HG03060 (cell line): Measurements from ENCODE around the gene RAPGEF2.
A peak's percentile ranks its signal among the peaks of the same experiment; 100 is the strongest.
"Not testable (repeated sequence)": the region's sequence is repeated elsewhere in the genome, so short reads cannot be mapped to it uniquely, and the experiment has no call there.

Experiments used
- ATAC-seq: cut with Tn5 transposase; IDR thresholded peaks from one replicate; pipeline ENCODE4 v1.9.1; 2021; ENCODE audit warnings: low read depth, moderate number of reproducible peaks; ENCODE audit not compliant: unreplicated experiment

Gene RAPGEF2

DNA sequence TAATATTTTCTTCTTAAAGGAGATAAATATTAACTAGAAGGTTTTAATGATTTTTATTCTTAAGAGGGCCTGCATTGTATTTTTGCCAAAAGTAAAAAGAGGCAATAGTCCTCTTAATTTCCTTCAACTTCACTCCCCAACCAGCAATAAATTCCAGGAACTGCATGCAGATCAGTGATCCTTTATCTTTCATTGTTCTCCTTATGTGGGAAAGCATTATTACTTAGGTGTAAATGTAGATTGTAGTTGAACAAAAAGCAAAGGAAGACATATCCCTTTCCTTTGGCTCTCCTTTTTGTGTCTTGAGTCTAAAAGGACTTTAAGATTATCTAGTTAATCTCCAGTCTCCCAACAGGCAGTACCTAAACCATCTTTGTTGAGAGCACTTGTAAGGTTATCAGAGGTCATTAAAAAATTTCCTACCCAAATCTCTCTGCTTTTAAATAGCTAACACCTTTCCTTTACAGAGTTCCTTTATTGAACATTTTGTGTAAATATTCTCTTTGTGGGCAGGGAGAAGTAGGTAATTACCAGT, 55.3 kb downstream of the RAPGEF2 start:
- ATAC-seq, result no peak

DNA sequence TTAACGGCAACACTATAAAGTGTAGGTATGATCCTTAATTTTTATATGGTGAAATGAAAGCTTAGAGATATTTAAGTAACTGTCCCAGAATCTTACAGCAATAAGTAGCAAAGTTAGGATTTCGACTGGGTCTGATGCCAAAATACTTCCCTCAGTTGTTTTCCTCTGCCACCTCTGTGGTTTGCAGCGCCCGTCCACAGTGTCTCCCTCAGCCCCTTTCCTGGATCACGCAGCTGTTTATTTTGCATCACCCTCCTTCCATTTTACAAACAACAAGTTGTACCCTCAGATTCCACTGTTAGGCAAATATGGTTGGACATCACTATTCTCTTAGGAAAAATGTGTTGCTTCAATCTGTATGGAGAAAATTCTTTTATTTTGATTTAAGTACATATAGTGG, 56.1 kb downstream of the RAPGEF2 start:
- ATAC-seq, result no peak

- ATAC-seq, result no peak
Observed at GRCh38 chr4:159159611-159160010, 56.7 kb downstream of the RAPGEF2 start.

DNA sequence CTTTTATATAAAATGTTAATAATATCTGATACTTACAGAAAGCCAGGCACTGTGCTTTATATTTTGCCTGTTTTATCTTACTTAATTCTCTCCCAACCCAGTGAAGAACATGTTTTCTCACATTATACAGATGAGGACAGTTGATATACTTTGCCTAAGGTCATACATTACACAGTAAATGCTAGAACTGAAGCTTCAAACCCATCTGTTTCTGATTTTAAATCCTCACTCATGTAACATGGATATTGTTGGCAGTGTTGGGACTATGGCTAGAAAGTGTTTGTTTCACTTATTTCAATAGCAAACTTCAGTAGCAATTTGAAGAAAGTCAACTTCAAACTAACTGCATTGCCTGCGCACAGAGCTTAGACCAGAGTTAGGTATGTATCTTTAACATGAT, 57.4 kb downstream of the RAPGEF2 start:
- no peak for ATAC-seq

GRCh38 chr4:159161436-159161835, 58.6 kb downstream of the RAPGEF2 start:
- ATAC-seq, result not testable (repeated sequence)

DNA sequence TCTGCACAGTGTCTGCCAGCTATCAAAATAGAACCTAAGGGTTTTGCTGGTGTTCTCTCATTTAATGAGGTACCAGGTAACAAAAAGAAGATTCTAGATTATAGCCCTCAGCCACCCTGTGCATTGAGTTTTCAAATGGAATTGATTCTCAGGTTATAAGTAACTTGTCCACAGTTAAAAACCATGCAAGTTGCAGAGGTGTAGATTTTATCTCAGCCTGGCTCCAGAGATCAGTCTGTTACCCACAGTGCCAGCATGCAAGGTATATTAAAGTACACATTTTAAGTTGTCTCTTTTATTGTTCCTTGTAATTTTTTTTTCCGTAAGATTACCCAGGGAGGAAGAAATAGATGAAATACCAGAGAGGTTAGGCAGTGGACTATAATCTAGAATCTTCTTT, 59.7 kb downstream of the RAPGEF2 start:
- ATAC-seq, result no peak

DNA sequence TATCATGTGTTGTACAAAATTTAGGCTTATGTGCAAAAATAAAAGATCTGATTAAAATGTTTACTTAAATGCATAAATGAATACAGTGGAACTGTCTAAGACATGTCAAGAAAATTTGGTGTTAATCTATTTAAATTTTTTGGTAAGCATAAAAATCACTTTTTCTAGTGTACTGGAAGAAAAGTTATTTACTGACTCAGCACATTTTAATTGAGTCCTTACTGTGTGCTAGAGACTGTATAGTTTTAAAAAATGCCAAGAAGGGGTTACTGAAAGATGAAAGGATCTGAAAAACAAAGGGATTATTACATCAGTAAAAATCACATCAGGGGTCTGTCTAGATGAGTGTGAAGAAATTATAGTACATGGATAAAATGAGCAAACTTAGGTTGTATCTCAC, 60.6 kb downstream of the RAPGEF2 start:
- no peak for ATAC-seq

GRCh38 chr4:159169404-159170302, 66.8 kb downstream of the RAPGEF2 start:
- ATAC-seq, result peak; percentile 73

- no peak for ATAC-seq
Observed at GRCh38 chr4:159171287-159171686, 68.4 kb downstream of the RAPGEF2 start.

GRCh38 chr4:159173886-159174285, 71.0 kb downstream of the RAPGEF2 start:
- ATAC-seq, result no peak

DNA sequence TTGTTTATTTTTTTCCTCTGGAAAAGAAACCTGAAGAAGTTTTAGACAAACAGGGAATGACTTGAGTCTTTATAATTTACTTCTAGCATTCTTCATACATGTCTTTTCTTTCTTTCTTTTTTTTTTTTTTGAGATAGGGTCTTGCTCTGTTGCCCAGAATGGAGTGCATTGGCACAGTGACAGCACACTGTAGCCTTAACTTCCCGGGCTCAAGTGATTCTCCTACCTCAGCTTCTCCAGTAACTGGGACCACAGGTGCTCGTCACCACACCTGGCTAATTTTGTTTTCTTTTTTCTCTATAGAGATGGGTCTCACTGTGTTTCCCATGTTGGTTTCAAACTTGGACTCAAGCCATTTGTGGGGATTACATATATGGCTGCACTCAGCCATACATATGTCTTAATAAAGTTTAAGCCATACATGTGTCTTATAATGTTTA, 71.8 kb downstream of the RAPGEF2 start:
- no peak for ATAC-seq

DNA sequence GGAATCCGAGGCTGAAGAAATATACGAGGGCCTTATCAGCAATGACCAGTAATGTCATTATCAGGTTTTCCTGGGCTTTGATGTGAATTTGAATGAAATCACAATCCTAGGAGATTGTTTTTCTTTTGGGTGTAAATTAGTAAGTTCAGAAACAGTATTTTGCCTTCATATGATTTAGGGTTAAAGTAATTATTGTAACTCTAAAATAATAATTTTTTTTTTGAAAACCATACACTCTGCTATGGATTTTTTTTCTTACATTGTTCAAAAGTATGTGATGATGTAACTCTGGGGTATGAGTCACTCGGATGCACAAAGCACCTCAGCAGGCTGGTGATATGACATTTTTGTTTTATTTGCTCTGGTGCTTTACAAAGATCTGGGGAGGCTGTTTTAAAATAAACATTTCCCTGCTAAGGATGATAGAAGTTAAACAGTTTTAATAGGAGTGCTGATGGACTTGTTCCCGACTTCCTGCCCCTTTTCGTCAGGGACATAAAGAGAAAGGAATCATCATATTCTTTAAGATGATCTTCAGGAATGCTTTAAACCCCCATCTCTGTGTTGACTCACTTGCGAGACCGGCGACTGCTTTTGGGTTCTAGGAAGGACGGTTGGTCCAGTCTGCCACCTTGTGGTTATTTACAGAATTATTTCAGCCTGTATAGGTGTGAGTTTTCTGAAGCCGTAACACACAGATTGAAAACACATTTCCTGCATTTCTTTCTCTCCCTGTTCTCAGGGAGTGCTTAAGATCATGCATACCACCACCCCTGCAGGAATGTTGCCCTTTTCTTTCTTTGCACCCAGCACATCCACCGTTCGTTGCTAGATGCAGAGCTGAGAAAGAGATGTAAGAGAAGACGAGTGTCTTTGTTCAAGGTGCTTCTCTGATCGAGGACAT, 72.5 kb downstream of the RAPGEF2 start:
- ATAC-seq, result peak; percentile 40

DNA sequence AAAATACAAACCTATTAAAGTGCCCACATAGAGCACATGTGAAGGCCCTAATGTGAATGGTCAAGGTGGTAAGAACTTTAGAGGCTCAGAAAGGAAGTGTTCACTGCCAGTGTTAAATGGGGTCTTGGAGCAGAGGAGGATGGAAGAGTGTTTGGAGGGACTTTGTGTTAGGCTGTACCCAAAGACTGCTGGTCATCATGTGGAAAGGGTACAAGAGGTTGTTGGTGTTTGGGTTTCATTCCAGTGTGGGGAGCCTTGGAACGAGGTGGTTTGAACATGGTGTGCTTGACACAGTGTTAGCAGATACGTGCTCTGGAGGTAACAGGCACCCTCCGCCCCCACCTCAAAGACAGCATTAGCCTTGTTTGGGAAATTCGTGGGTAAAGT, 73.1 kb downstream of the RAPGEF2 start:
- ATAC-seq, result no peak

DNA sequence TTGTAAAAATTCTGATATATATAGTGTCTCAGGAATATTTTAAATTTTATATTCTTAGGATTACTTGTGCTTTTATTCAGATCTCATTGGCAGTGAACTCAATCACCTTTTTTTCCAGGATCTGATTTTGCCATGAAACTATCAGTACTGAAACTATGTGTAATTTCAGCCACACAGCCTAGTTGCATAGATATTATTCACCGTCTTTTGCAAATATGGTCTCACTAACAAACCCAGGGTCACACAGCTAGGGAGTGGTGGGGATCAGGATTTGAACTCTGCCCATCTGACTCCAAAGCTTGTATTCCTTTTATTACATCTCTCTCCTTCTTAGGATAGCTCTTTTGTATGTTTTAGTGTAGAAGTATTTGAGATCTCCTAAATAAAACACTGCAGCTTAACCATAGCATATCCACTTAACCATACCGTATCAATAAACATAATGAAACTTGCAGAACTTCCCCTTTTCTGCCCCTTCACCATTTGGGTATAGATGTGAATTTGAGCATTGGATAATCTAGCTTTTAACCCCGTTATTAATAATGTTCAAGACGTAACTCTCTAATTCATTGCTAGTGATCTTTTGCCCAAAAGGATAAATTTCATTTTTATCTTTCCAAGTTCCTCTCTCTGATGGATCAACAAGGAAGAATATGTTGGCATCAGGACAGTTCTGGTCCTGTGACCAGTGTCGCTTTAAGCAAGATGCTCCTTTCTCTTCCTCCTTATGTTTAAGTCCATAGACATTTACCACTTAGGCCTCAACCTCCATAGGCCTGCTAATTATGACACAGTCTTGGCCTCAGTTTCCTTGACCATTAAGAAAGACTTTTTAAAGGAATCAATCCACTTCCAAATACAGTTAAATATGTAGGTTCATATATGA, 74.6 kb downstream of the RAPGEF2 start:
- peak; percentile 35 for ATAC-seq

DNA sequence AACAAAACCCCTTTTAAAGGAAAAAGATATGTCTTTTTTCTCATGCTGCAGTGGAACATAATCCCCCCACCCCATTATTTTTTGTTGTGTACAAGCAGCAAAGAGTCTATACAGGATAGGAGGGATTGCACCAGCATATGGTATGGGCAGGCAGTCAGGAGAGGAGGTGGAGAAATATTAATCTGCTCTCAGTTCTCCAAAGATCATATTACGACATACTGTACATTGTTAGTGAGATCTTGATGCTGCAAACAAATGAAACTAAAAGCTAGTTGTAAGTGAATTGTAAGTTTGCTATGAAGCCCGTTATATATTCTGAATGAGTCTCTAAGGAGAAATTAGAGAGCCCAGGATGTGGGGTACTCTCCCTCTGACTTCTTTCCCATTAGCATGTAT, 75.3 kb downstream of the RAPGEF2 start:
- no peak for ATAC-seq

- ATAC-seq, result no peak
Observed at GRCh38 chr4:159178979-159179969, 76.4 kb downstream of the RAPGEF2 start.

DNA sequence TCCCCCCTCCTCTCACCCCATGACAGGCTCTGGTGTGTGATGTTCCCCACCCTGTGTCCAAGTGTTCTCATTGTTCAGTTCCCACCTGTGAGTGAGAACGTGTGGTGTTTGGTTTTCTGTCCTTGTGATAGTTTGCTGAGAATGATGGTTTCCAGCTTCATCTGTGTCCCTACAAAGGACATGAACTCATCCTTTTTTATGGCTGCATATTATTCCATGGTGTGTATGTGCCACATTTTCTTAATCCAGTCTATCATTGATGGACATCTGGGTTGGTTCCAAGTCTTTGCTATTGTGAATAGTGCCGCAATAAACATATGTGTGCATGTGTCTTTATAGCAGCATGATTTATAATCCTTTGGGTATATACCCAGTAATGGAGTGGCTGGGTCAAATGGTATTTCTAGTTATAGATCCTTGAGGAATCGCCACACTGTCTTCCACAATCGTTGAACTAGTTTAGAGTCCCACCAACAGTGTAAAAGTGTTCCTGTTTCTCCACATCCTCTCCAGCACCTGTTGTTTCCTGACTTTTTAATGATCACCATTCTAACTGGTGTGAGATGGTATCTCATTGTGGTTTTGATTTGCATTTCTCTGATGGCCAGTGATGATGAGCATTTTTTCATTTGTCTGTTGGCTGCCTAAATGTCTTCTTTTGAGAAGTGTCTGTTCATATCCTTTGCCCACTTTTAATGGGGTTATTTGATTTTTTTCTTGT, 81.2 kb downstream of the RAPGEF2 start:
- not testable (repeated sequence) for ATAC-seq

DNA sequence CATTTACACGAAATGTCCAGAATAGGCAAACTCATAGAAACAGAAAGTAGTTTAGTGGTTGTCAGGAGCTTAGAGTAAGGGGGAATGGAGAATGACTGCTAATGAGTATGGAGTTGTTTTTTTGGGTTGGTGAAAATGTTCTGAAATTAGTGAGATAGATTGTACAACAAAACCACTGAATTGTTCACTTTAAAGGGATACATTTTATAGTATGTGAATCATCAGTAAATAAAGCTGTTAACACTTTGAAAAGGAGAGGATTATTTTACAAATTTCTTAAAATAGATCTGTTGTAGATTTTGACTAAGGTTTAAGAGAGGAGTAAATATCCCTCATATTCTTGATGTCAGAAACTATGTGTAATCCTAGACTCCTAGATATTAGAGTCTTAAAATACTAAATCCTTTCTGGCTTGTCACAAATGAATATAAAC, 82.7 kb downstream of the RAPGEF2 start:
- ATAC-seq, result no peak
